Hematopoietic multipotent progenitor cell treated with erythropoietin and hydrocortisone succinate and interleukin-3 and kit ligand, for 4 days (in vitro differentiated cells): Measurements from ENCODE around the gene SCAMP1.

Experiments
- DNase-seq: peaks from one replicate; pipeline ENCODE4 v3.0.0-alpha.2; 2015

Gene SCAMP1

GRCh38 chr5:78497573-78498533 is 137.4 kb downstream of the SCAMP1 start:
- peak; percentile 74 for DNase-seq

GRCh38 chr5:78499485-78499884 is 139.1 kb downstream of the SCAMP1 start:
- DNase-seq, result no peak

GRCh38 chr5:78500028-78500427 is 139.6 kb downstream of the SCAMP1 start:
- no peak for DNase-seq

- no peak for DNase-seq
Measured at GRCh38 chr5:78500871-78501270, 140.5 kb downstream of the SCAMP1 start.

GRCh38 chr5:78501411-78502352 is 141.3 kb downstream of the SCAMP1 start:
- no peak for DNase-seq

GRCh38 chr5:78503958-78504653 is 143.7 kb downstream of the SCAMP1 start:
- DNase-seq, result no peak

- no peak for DNase-seq
Measured at GRCh38 chr5:78504704-78505677, 144.6 kb downstream of the SCAMP1 start.

- DNase-seq, result no peak
Measured at GRCh38 chr5:78505860-78506259, 145.4 kb downstream of the SCAMP1 start.

- no peak for DNase-seq
Measured at GRCh38 chr5:78506261-78507024, 146.0 kb downstream of the SCAMP1 start.

GRCh38 chr5:78507531-78507930 is 147.1 kb downstream of the SCAMP1 start:
- no peak for DNase-seq

- peak; percentile 68 for DNase-seq
Measured at GRCh38 chr5:78508186-78508765, 147.9 kb downstream of the SCAMP1 start.

GRCh38 chr5:78509145-78509865 is 148.9 kb downstream of the SCAMP1 start:
- DNase-seq, result peak; percentile 56

- peak; percentile 91 for DNase-seq
Measured at GRCh38 chr5:78509884-78510769, 149.7 kb downstream of the SCAMP1 start.

- peak; percentile 80 for DNase-seq
Measured at GRCh38 chr5:78511121-78511906, 150.9 kb downstream of the SCAMP1 start.

GRCh38 chr5:78512435-78512834 is 152.0 kb downstream of the SCAMP1 start:
- DNase-seq, result no peak

GRCh38 chr5:78513441-78513840 is 153.0 kb downstream of the SCAMP1 start:
- DNase-seq, result no peak

GRCh38 chr5:78514427-78515330 is 154.3 kb downstream of the SCAMP1 start:
- DNase-seq, result no peak
